ENCODE results near the gene OR4D1.
A peak's percentile ranks its signal among the peaks of the same experiment; 100 is the strongest.

Gene OR4D1

GRCh38 chr17:58111676-58112075, 36.5 kb upstream of the OR4D1 start:
- ChIA-PET CTCF (interaction anchor here (0.9 to 5.9 kb wide), 10 partner anchors 15 to 328 kb away, joined by 3 to 74 read pairs (median 4); no protein-coding TSS in a partner anchor), POLR2A (no interaction called here)
- TF ChIP-seq CTCF (IDR thresholded peaks at IDR 0.05; ENCODE audit: control extremely low read depth, extremely low read depth, low read depth, missing control alignments) = no peak
- DNase-seq (ENCODE audit: extremely low spot score) = no peak

- ChIA-PET CTCF (interaction anchor here (0.6 to 5.9 kb wide), 31 partner anchors 9 to 363 kb away, joined by 3 to 74 read pairs (median 3); partner anchors contain the start of gene MRPS23), POLR2A (no interaction called here)
- peak; percentile 76 for DNase-seq (ENCODE audit: extremely low spot score)
- peak; percentile 95 for TF ChIP-seq CTCF (IDR thresholded peaks at IDR 0.05; ENCODE audit: control extremely low read depth, extremely low read depth, low read depth, missing control alignments)
Observed at GRCh38 chr17:58112970-58113631, 35.1 kb upstream of the OR4D1 start.

- ChIA-PET CTCF (interaction anchor here (0.9 to 5.9 kb wide), 18 partner anchors 8 to 330 kb away, joined by 3 to 74 read pairs (median 5); partner anchors contain the start of gene MRPS23), POLR2A (no interaction called here)
- DNase-seq (ENCODE audit: extremely low spot score) = no peak
- TF ChIP-seq CTCF (IDR thresholded peaks at IDR 0.05; ENCODE audit: control extremely low read depth, extremely low read depth, low read depth, missing control alignments) = no peak
Observed at GRCh38 chr17:58113947-58114346, 34.2 kb upstream of the OR4D1 start.

- no peak for DNase-seq (ENCODE audit: extremely low spot score)
- CTCF ChIA-PET = interaction anchor here (0.8 to 5.9 kb wide), 2 partner anchors 17 to 259 kb away, joined by 3 to 74 read pairs; no protein-coding TSS in a partner anchor
- no peak for TF ChIP-seq CTCF (IDR thresholded peaks at IDR 0.05; ENCODE audit: control extremely low read depth, extremely low read depth, low read depth, missing control alignments)
- POLR2A ChIA-PET = no interaction called here
Observed at GRCh38 chr17:58117382-58117781, 30.8 kb upstream of the OR4D1 start.

- ChIA-PET POLR2A (no interaction called here), CTCF (no interaction called here)
- no peak for TF ChIP-seq CTCF (IDR thresholded peaks at IDR 0.05; ENCODE audit: control extremely low read depth, extremely low read depth, low read depth, missing control alignments)
- DNase-seq (ENCODE audit: extremely low spot score) = no peak
Observed at GRCh38 chr17:58119491-58119890, 28.7 kb upstream of the OR4D1 start.

- ChIA-PET CTCF (no interaction called here), POLR2A (interaction anchor here (0.5 kb wide), 1 partner anchor 37 kb away, joined by 3 read pairs; the partner anchor contains the start of gene DYNLL2)
- TF ChIP-seq CTCF (IDR thresholded peaks at IDR 0.05; ENCODE audit: control extremely low read depth, extremely low read depth, low read depth, missing control alignments) = no peak
- peak; percentile 47 for DNase-seq (ENCODE audit: extremely low spot score)
Observed at GRCh38 chr17:58120195-58120822, 27.9 kb upstream of the OR4D1 start.

All from GM10248 (cell line).